CD4-positive, alpha-beta T cell (primary cell): Measurements from ENCODE around the gene TUT7. TPM values are rescaled to one million over a fixed set of nuclear protein-coding genes. Genes with fewer than 3 reads are reported as not detected.

Experiments used
- ATAC-seq: fragments of 200-7000 bp; cut with Tn5 transposase; one replicate; pipeline ENCODE4 v1.10.0; 2022; ENCODE audit warnings: mild to moderate bottlenecking; ENCODE audit not compliant: poor library complexity
- CTCF ChIA-PET: fragments of 350-600 bp; sonication (Branson Sonifier 250); formaldehyde crosslinking; loops from one replicate; lab custom pipeline; 2021; ENCODE audit warnings: antibody characterized with exemption, inconsistent platforms; lab: Charles Lee
- POLR2A ChIA-PET: fragments of 350-600 bp; sonication (Branson Sonifier 250); formaldehyde crosslinking; loops from one replicate; lab custom pipeline; 2021; ENCODE audit warnings: antibody characterized with exemption, inconsistent platforms; lab: Charles Lee
- DNase-seq, 14 experiments: peaks; one replicate each; pipeline ENCODE4 v3.0.0-alpha.2; 2013 to 2020; ENCODE audit warnings: mixed read lengths in 2 of 14
- H3K27ac ChIP-seq, 2 donors: one replicate each; pipeline versions ENCODE4 v1.5.1 to v1.7.0; 2013; ENCODE audit warnings: low read length in 2 of 2, low read depth in 1 of 2, mild to moderate bottlenecking in 1 of 2
- H3K27me3 ChIP-seq, 2 experiments: 1 replicate in 1 of 2; 2 replicates in 1 of 2; pipeline versions ENCODE4 v1.6.1 to v1.7.0; 2013; ENCODE audit warnings: low read length in 2 of 2, control low read depth in 1 of 2, mild to moderate bottlenecking in 1 of 2, moderate library complexity in 1 of 2; ENCODE audit not compliant: insufficient read depth in 2 of 2, control insufficient read depth in 1 of 2
- H3K36me3 ChIP-seq: one replicate; pipeline ENCODE4 v1.6.1; 2013; ENCODE audit warnings: low read length, control low read depth; ENCODE audit not compliant: insufficient read depth
- H3K4me1 ChIP-seq: one replicate; pipeline ENCODE4 v1.6.1; 2013; ENCODE audit warnings: low read length, control low read depth; ENCODE audit not compliant: insufficient read depth
- H3K4me3 ChIP-seq: one replicate; pipeline ENCODE4 v1.5.1; 2013; ENCODE audit warnings: mild to moderate bottlenecking, low read length, moderate library complexity
- H3K9me3 ChIP-seq, 2 experiments: 1 replicate in 1 of 2; 2 replicates in 1 of 2; pipeline versions ENCODE4 v1.6.1 to v1.7.0; 2013; ENCODE audit warnings: low read length in 2 of 2, mild to moderate bottlenecking in 2 of 2, control low read depth in 1 of 2, moderate library complexity in 1 of 2; ENCODE audit not compliant: control insufficient read depth in 1 of 2, insufficient read depth in 1 of 2
- H3K27ac Mint-ChIP-seq: one replicate; pipeline ENCODE4 v1.8.0; 2020; ENCODE audit warnings: mixed read lengths
- H3K27me3 Mint-ChIP-seq: one replicate; pipeline ENCODE4 v1.8.0; 2021; ENCODE audit warnings: mixed read lengths
- H3K36me3 Mint-ChIP-seq: one replicate; pipeline ENCODE4 v1.8.0; 2021; ENCODE audit warnings: low read depth, mixed read lengths
- H3K4me1 Mint-ChIP-seq: one replicate; pipeline ENCODE4 v1.8.0; 2021; ENCODE audit warnings: low read depth, mixed read lengths
- H3K4me3 Mint-ChIP-seq: one replicate; pipeline ENCODE4 v1.8.0; 2020; ENCODE audit warnings: mild to moderate bottlenecking, mixed read lengths
- H3K9me3 Mint-ChIP-seq: one replicate; pipeline ENCODE4 v1.8.0; 2020; ENCODE audit warnings: mixed read lengths
- intact Hi-C, 2 experiments: fragments of 100-400 bp; cut with DNase I in 1 of 2; cut with micrococcal nuclease in 1 of 2; formaldehyde crosslinking; loops; one replicate each; pipeline versions ENCODE4 v1.15.1 to v1.9.0; 2023 to 2025; cut with DNase I, micrococcal nuclease
- total RNA-seq, 174 experiments: library from RNA in 2 of 174; stranded (reverse) in 2 of 174; gene quantifications; one replicate each; pipeline ENCODE4 v1.2.3 and lab custom pipeline; 2021 to 2026
- TF ChIP-seq, protein P1 (sequence below): fragments of 200-600 bp; IDR thresholded peaks from one replicate; pipeline ENCODE4 v1.8.0; 2022; ENCODE audit warnings: antibody characterized with exemption, mild to moderate bottlenecking

TUT7 gene
- total RNA-seq, 2 experiments from 2014 or later, result 51.9 to 53.8 TPM

- Histone ChIP-seq H3K4me1 (no peaks in the 10 kb centered on the region), H3K9me3 (peaks cover 7 to 16% of the 10 kb centered on the region in 2 experiments), H3K27ac (no peak overlapping the region), H3K27me3 (no peaks in the 10 kb centered on the region), H3K4me3 (no peak overlapping the region), H3K36me3 (no peaks in the 10 kb centered on the region)
- no peaks in the 10 kb centered on the region for H3K4me1 Mint-ChIP-seq
- ATAC-seq, result no peak
- TF ChIP-seq, protein P1, sequence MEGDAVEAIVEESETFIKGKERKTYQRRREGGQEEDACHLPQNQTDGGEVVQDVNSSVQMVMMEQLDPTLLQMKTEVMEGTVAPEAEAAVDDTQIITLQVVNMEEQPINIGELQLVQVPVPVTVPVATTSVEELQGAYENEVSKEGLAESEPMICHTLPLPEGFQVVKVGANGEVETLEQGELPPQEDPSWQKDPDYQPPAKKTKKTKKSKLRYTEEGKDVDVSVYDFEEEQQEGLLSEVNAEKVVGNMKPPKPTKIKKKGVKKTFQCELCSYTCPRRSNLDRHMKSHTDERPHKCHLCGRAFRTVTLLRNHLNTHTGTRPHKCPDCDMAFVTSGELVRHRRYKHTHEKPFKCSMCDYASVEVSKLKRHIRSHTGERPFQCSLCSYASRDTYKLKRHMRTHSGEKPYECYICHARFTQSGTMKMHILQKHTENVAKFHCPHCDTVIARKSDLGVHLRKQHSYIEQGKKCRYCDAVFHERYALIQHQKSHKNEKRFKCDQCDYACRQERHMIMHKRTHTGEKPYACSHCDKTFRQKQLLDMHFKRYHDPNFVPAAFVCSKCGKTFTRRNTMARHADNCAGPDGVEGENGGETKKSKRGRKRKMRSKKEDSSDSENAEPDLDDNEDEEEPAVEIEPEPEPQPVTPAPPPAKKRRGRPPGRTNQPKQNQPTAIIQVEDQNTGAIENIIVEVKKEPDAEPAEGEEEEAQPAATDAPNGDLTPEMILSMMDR, result no peak
- H3K36me3 Mint-ChIP-seq, result peaks cover 4% of the 10 kb centered on the region
- peaks cover 4% of the 10 kb centered on the region for H3K9me3 Mint-ChIP-seq
- ChIA-PET CTCF (no interaction called here), POLR2A (interaction anchor here (0.6 kb wide), 1 partner anchor 394 kb away, joined by 3 read pairs; no protein-coding TSS in a partner anchor)
- no peak overlapping the region for H3K4me3 Mint-ChIP-seq
- no peaks in the 10 kb centered on the region for H3K27me3 Mint-ChIP-seq
- DNase-seq, result no peak
- no peak overlapping the region for H3K27ac Mint-ChIP-seq
- intact Hi-C loops, result no loop called here
These were observed 100.6 kb downstream of the TUT7 start for GRCh38 chr9:86253577-86253976.

- intact Hi-C loops, result no loop called here
- H3K9me3 ChIP-seq, result peaks cover 7 to 16% of the 10 kb centered on the region in 2 experiments
- Mint-ChIP-seq H3K9me3 (peaks cover 4% of the 10 kb centered on the region), H3K4me3 (no peak overlapping the region), H3K36me3 (peaks cover 4% of the 10 kb centered on the region), H3K27me3 (no peaks in the 10 kb centered on the region), H3K27ac (no peak overlapping the region), H3K4me1 (no peaks in the 10 kb centered on the region)
- no peaks in the 10 kb centered on the region for H3K27me3 ChIP-seq
- DNase-seq (no peak), ATAC-seq (no peak)
- no peaks in the 10 kb centered on the region for H3K4me1 ChIP-seq
- no peak overlapping the region for H3K27ac ChIP-seq
- H3K4me3 ChIP-seq, result no peak overlapping the region
- H3K36me3 ChIP-seq, result no peaks in the 10 kb centered on the region
- CTCF ChIA-PET, result no interaction called here
- TF ChIP-seq, protein P1, result no peak
- POLR2A ChIA-PET, result no interaction called here
These were observed 101.3 kb downstream of the TUT7 start for GRCh38 chr9:86252870-86253269.

- Mint-ChIP-seq H3K9me3 (peaks cover 4% of the 10 kb centered on the region), H3K36me3 (no peaks in the 10 kb centered on the region), H3K4me1 (no peaks in the 10 kb centered on the region), H3K4me3 (no peak overlapping the region), H3K27me3 (no peaks in the 10 kb centered on the region), H3K27ac (no peak overlapping the region)
- no peaks in the 10 kb centered on the region for H3K27me3 ChIP-seq
- DNase-seq, result no peak
- intact Hi-C loops, result no loop called here
- H3K36me3 ChIP-seq, result no peaks in the 10 kb centered on the region
- ChIA-PET CTCF (no interaction called here), POLR2A (no interaction called here)
- no peak for ATAC-seq
- no peak overlapping the region for H3K27ac ChIP-seq
- H3K4me3 ChIP-seq, result no peak overlapping the region
- H3K9me3 ChIP-seq, result peaks cover 7 to 16% of the 10 kb centered on the region in 2 experiments
- no peaks in the 10 kb centered on the region for H3K4me1 ChIP-seq
- TF ChIP-seq, protein P1, result no peak
These were observed 104.1 kb downstream of the TUT7 start for GRCh38 chr9:86250123-86250522.
